ENCODE measurements around the gene HDAC5. TPM values are rescaled to one million over a fixed set of nuclear protein-coding genes. Genes with fewer than 3 reads are reported as not detected.

Gene HDAC5
- total RNA-seq, 1 experiment from 2014 or later: 16.9 TPM

DNA sequence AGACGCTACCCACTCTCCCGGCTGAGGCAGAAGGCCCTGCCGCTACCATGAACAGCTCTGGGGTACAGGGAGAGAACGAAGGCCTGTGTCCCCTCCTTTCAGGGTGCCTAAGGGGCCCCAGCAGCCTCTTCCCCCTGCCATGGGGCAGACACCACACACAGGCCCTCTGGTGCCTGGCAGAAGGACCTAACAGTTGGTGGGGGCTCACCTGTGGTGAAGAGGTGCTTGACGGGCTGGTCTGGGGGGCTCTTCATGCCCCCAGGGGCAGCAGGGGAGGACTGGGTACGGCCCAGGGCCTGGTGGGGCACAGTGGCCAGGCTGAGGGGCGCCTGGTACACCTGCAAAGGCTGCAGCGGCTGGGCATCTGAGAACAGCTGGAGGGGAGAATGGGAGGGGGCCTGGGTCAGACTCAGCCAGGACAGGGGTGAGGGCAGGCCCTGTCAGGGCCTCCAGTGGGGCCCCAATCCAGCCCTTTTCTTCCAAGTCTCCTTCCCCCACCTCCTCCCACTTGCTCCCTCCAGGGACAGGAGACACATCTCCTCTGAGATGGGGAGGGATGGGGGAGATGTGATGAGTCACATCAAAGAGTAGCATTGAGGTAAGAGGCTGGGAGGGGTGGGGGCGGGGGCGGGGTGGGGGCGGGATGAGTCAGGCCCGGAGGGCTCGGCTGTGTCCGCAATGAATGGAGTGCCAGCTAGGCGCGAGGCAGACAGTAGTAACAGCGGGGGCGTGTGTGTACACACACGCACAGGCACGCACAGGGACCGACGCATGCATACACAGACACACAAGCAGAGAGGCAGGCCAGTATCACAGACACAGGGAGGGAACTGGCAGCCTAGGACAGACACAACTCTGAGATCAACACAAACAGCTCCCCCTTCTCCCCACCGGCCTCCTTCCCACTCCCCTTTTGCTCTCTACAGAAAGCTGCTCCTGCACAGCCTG, 36.8 kb downstream of the HDAC5 start:
- BruUV-seq (replicated peaks): no TSS peak
- no peak overlapping the region for H3K4me3 ChIP-seq (ENCODE audit: low read depth, low read length, poor library complexity, severe bottlenecking)
- ChIA-PET CTCF (interaction anchor here (0.7 kb wide), 1 partner anchor 25 kb away, joined by 3 read pairs; no protein-coding TSS in a partner anchor), POLR2A (ENCODE audit: low non-redundant PET) (interaction anchor here (0.5 to 0.6 kb wide), 2 partner anchors 11 to 430 kb away, joined by 3 to 4 read pairs; no protein-coding TSS in a partner anchor)
- no peaks in the 10 kb centered on the region for H3K27me3 ChIP-seq (replicated peaks; ENCODE audit: insufficient read depth, low read depth, low read length, poor library complexity)
- intact Hi-C loops (cut with micrococcal nuclease; ENCODE audit: unreplicated experiment): no loop called here
- H3K4me1 ChIP-seq (ENCODE audit: insufficient read depth, low read length, poor library complexity, severe bottlenecking): peaks cover 18% of the 10 kb centered on the region
- peak; percentile 82 for DNase-seq (ENCODE audit: low spot score)
- H3K36me3 ChIP-seq (ENCODE audit: insufficient read depth, low read length, poor library complexity, severe bottlenecking): peaks cover 3% of the 10 kb centered on the region
- TF ChIP-seq, protein P1, sequence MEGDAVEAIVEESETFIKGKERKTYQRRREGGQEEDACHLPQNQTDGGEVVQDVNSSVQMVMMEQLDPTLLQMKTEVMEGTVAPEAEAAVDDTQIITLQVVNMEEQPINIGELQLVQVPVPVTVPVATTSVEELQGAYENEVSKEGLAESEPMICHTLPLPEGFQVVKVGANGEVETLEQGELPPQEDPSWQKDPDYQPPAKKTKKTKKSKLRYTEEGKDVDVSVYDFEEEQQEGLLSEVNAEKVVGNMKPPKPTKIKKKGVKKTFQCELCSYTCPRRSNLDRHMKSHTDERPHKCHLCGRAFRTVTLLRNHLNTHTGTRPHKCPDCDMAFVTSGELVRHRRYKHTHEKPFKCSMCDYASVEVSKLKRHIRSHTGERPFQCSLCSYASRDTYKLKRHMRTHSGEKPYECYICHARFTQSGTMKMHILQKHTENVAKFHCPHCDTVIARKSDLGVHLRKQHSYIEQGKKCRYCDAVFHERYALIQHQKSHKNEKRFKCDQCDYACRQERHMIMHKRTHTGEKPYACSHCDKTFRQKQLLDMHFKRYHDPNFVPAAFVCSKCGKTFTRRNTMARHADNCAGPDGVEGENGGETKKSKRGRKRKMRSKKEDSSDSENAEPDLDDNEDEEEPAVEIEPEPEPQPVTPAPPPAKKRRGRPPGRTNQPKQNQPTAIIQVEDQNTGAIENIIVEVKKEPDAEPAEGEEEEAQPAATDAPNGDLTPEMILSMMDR (conservative IDR thresholded peaks at IDR 0.05; ENCODE audit: low read depth, low read length): no peak
- TF ChIP-seq EZH2 (IDR thresholded peaks at IDR 0.05; ENCODE audit: borderline replicate concordance, low read depth, low read length, poor library complexity, severe bottlenecking): no peak
- H3K9me3 ChIP-seq (ENCODE audit: low read depth, low read length, poor library complexity, severe bottlenecking): no peaks in the 10 kb centered on the region
- peak overlapping the region; percentile 70 for H3K27ac ChIP-seq (ENCODE audit: low read depth, low read length, poor library complexity, severe bottlenecking)

DNA sequence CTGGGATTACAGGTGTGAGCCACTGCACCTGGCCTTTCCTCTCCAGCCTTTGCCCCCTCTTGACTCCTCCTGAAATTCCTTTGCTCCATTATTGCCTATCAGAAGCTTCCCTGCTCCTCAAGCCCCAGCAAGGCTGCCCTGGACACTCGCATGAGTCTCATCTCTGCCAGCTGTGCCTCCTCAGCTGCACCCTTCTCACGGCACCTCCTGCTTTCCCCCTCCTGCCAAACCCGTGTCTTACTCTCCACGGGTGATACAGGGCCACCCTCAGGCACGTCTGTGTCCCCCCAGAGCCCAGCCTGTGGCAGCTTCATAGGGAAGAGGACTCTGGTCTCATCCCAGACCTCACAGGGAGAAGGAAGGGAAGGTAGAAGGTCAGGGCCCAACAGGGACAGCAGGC, 37.5 kb downstream of the HDAC5 start:
- ChIA-PET POLR2A (ENCODE audit: low non-redundant PET) (interaction anchor here (0.6 kb wide), 1 partner anchor 10 kb away, joined by 3 read pairs; no protein-coding TSS in a partner anchor), CTCF (no interaction called here)
- H3K9me3 ChIP-seq (ENCODE audit: low read depth, low read length, poor library complexity, severe bottlenecking): no peaks in the 10 kb centered on the region
- intact Hi-C loops (cut with micrococcal nuclease; ENCODE audit: unreplicated experiment): no loop called here
- H3K4me3 ChIP-seq (ENCODE audit: low read depth, low read length, poor library complexity, severe bottlenecking): no peak overlapping the region
- BruUV-seq (replicated peaks): no TSS peak
- DNase-seq (ENCODE audit: low spot score): no peak
- H3K27me3 ChIP-seq (replicated peaks; ENCODE audit: insufficient read depth, low read depth, low read length, poor library complexity): no peaks in the 10 kb centered on the region
- peak overlapping the region; percentile 70 for H3K27ac ChIP-seq (ENCODE audit: low read depth, low read length, poor library complexity, severe bottlenecking)
- H3K36me3 ChIP-seq (ENCODE audit: insufficient read depth, low read length, poor library complexity, severe bottlenecking): peaks cover 3% of the 10 kb centered on the region
- TF ChIP-seq EZH2 (IDR thresholded peaks at IDR 0.05; ENCODE audit: borderline replicate concordance, low read depth, low read length, poor library complexity, severe bottlenecking): no peak
- TF ChIP-seq, protein P1 (conservative IDR thresholded peaks at IDR 0.05; ENCODE audit: low read depth, low read length): no peak
- peaks cover 18% of the 10 kb centered on the region for H3K4me1 ChIP-seq (ENCODE audit: insufficient read depth, low read length, poor library complexity, severe bottlenecking)

DNA sequence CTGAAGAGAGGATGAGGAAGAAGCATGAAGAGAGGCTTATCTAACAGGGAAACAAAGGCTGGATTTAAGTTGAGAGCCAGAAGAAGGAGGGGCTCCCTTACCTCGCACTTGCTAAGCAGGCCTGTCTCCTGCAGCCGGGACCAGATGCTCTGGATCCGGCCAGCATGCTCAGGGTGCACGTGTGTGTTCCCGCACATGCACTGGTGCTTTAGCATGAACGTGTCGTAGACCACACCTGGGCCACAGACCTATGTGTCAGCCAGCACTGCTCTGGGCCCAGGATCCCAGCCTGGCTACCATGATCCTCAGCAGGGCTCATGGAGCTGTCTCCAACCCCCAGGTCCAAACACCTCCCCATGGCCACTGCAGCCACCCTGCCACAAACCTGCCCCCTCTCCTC, 38.5 kb downstream of the HDAC5 start:
- CTCF ChIA-PET: no interaction called here
- no peak for TF ChIP-seq EZH2 (IDR thresholded peaks at IDR 0.05; ENCODE audit: borderline replicate concordance, low read depth, low read length, poor library complexity, severe bottlenecking)
- TF ChIP-seq, protein P1 (conservative IDR thresholded peaks at IDR 0.05; ENCODE audit: low read depth, low read length): no peak
- no TSS peak for BruUV-seq (replicated peaks)
- POLR2A ChIA-PET (ENCODE audit: low non-redundant PET): no interaction called here
- Histone ChIP-seq H3K27me3 (replicated peaks; ENCODE audit: insufficient read depth, low read depth, low read length, poor library complexity) (no peaks in the 10 kb centered on the region), H3K36me3 (ENCODE audit: insufficient read depth, low read length, poor library complexity, severe bottlenecking) (peaks cover 3% of the 10 kb centered on the region), H3K4me3 (ENCODE audit: low read depth, low read length, poor library complexity, severe bottlenecking) (no peak overlapping the region), H3K9me3 (ENCODE audit: low read depth, low read length, poor library complexity, severe bottlenecking) (no peaks in the 10 kb centered on the region), H3K4me1 (ENCODE audit: insufficient read depth, low read length, poor library complexity, severe bottlenecking) (peaks cover 18% of the 10 kb centered on the region), H3K27ac (ENCODE audit: low read depth, low read length, poor library complexity, severe bottlenecking) (no peak overlapping the region)
- intact Hi-C loops (cut with micrococcal nuclease; ENCODE audit: unreplicated experiment): no loop called here
- DNase-seq (ENCODE audit: low spot score): no peak
